WTC11 (cell line): ENCODE results near the gene C3.

Experiments used
- CREB1 ChIP-seq: sonication (generic); formaldehyde crosslinking; IDR thresholded peaks from 2 replicates; pipeline ENCODE4 v1.8.0; 2023; ENCODE audit warnings: mild to moderate bottlenecking, missing genetic modification reagents
- FOXP1 ChIP-seq: sonication (generic); formaldehyde crosslinking; IDR thresholded peaks from 2 replicates; pipeline ENCODE4 v1.8.0; 2022; ENCODE audit warnings: missing genetic modification reagents, mild to moderate bottlenecking, moderate library complexity, borderline replicate concordance
- NR3C1 ChIP-seq: sonication (generic); formaldehyde crosslinking; conservative IDR thresholded peaks from 2 replicates; pipeline ENCODE4 v1.8.1; 2023; ENCODE audit warnings: low read depth, mild to moderate bottlenecking, missing genetic modification reagents
- TF ChIP-seq, protein P1 (sequence below): fragments of 200-600 bp; IDR thresholded peaks from 2 replicates; pipeline ENCODE4 v1.8.0; 2022; ENCODE audit warnings: antibody characterized with exemption
- TF ChIP-seq, protein P2 (sequence below): sonication (generic); formaldehyde crosslinking; IDR thresholded peaks from 2 replicates; pipeline ENCODE4 v1.8.0; 2022; ENCODE audit warnings: mild to moderate bottlenecking, missing genetic modification reagents
- TF ChIP-seq, protein P3 (sequence below): sonication (generic); formaldehyde crosslinking; IDR thresholded peaks from 2 replicates; pipeline ENCODE4 v1.8.1; 2022; ENCODE audit warnings: mild to moderate bottlenecking, moderate library complexity, missing genetic modification reagents
- TF ChIP-seq, protein P4 (sequence below): sonication (generic); formaldehyde crosslinking; IDR thresholded peaks from 2 replicates; pipeline ENCODE4 v1.8.0; 2022; ENCODE audit warnings: mild to moderate bottlenecking, missing genetic modification reagents

DNA sequence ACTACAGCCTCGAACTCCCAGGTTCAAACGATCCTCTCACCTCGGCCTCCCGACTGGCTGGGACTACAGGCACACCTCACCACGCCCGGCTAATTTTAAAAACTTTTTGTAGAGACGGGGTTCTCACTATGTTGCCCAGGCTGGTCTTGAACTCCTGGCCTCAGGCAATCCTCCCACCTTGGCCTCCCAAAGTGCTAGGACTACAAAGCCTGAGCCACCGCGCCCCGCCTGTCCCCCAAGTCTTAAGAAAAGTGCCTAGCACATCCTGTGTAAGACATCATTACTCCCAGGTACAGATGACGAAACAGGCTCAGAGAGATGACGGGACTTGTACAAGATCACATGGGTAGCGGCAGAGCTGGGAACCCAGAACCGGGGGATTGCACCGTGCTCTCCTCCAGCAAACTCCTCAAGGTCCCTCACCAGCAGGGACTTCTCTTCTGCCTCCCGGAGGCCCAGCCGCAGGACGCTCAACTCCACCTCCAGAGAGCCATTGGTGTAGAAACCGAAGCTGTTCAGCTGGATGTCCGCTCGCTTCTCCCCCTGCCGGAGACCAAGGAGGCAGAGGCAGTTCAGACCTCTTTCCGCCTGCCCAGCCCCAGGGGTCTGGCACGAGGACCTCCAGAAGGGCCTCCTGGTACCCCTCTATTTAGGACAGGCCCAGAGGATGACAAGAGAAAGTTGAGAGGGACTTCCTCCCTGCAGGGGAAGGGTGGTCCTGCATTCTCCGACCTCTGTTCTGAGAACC, 15.9 kb upstream of the C3 start:
- TF ChIP-seq, protein P1, sequence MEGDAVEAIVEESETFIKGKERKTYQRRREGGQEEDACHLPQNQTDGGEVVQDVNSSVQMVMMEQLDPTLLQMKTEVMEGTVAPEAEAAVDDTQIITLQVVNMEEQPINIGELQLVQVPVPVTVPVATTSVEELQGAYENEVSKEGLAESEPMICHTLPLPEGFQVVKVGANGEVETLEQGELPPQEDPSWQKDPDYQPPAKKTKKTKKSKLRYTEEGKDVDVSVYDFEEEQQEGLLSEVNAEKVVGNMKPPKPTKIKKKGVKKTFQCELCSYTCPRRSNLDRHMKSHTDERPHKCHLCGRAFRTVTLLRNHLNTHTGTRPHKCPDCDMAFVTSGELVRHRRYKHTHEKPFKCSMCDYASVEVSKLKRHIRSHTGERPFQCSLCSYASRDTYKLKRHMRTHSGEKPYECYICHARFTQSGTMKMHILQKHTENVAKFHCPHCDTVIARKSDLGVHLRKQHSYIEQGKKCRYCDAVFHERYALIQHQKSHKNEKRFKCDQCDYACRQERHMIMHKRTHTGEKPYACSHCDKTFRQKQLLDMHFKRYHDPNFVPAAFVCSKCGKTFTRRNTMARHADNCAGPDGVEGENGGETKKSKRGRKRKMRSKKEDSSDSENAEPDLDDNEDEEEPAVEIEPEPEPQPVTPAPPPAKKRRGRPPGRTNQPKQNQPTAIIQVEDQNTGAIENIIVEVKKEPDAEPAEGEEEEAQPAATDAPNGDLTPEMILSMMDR = no peak
- TF ChIP-seq CREB1 (CRISPR knock-in tag) (no peak), FOXP1 (CRISPR knock-in tag) (no peak), NR3C1 (no peak)
- TF ChIP-seq, protein P2, sequence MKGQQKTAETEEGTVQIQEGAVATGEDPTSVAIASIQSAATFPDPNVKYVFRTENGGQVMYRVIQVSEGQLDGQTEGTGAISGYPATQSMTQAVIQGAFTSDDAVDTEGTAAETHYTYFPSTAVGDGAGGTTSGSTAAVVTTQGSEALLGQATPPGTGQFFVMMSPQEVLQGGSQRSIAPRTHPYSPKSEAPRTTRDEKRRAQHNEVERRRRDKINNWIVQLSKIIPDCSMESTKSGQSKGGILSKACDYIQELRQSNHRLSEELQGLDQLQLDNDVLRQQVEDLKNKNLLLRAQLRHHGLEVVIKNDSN (CRISPR knock-in tag) = no peak
- TF ChIP-seq, protein P3, sequence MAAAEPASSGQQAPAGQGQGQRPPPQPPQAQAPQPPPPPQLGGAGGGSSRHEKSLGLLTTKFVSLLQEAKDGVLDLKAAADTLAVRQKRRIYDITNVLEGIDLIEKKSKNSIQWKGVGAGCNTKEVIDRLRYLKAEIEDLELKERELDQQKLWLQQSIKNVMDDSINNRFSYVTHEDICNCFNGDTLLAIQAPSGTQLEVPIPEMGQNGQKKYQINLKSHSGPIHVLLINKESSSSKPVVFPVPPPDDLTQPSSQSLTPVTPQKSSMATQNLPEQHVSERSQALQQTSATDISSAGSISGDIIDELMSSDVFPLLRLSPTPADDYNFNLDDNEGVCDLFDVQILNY (CRISPR knock-in tag) = no peak
- TF ChIP-seq, protein P4, sequence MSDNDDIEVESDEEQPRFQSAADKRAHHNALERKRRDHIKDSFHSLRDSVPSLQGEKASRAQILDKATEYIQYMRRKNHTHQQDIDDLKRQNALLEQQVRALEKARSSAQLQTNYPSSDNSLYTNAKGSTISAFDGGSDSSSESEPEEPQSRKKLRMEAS (CRISPR knock-in tag) = no peak
